ENCODE measurements around the gene NPPB.

Gene NPPB

DNA sequence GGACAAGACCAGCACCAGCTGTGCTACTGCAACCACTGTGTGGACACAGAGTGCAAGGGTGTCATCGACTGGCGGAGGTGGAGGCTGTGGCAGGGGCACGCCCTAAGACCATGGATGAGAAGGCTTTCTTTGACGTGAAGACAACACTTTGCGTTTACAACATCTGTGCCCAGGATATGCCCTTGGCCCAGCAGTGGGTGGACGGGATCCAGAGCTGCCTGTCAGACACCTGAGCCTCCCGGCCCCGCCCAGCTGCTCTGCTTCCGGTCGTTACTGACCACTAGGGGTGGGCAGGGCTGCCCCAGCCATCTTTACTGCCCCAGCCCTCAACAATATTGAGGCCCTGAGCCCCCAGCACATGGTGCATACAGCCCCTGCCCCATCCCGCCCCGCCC is 21.4 kb upstream of the NPPB start:
- TF ChIP-seq, protein P1, sequence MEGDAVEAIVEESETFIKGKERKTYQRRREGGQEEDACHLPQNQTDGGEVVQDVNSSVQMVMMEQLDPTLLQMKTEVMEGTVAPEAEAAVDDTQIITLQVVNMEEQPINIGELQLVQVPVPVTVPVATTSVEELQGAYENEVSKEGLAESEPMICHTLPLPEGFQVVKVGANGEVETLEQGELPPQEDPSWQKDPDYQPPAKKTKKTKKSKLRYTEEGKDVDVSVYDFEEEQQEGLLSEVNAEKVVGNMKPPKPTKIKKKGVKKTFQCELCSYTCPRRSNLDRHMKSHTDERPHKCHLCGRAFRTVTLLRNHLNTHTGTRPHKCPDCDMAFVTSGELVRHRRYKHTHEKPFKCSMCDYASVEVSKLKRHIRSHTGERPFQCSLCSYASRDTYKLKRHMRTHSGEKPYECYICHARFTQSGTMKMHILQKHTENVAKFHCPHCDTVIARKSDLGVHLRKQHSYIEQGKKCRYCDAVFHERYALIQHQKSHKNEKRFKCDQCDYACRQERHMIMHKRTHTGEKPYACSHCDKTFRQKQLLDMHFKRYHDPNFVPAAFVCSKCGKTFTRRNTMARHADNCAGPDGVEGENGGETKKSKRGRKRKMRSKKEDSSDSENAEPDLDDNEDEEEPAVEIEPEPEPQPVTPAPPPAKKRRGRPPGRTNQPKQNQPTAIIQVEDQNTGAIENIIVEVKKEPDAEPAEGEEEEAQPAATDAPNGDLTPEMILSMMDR (IDR thresholded peaks at IDR 0.05; ENCODE audit: insufficient read depth, missing control alignments) = no peak
- no peak for DNase-seq (ENCODE audit: insufficient read length, low spot score)
- FAIRE-seq = no peak

DNA sequence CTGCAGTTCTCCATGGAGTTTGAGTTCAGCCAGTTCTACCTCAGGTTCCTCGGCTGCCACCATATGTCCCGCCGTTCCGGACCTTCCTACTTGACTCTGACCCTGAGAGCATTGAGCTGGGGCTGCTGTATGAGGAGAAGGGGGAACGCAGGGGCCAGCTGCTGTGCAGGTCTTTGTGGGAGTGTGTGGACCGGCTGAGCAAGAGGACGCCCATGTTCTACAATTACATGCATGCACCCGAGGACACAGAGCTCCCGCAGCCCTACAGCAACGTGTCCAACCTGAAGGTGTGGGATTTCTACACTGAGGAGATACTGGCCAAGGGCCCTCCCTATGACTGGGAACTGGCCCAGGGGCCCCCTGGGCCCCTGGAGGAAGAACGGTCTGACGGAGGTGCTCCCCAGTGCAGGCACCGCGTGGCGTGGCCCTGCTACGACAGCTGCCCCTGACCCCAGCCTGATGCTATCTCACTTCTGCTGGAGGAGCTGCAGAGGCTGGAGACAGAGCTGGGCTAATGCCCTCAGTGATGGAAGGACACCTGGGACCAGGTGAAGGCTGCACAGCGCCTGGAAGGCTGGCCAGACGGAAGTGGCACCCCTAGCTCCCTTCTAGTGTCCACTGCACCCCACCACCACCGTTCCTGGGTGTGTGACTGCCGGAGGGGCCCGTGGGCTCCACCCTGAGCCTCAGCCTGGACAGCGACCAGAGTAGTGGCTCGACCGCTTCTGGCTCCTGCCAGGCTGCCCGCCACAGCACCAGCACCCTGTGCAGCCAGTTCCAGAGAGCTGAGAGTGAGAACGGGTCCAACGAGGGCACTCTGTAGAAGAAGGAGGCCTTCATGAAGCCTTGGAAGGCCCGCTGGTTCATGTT is 20.8 kb upstream of the NPPB start:
- FAIRE-seq = no peak
- TF ChIP-seq, protein P1 (IDR thresholded peaks at IDR 0.05; ENCODE audit: insufficient read depth, missing control alignments) = no peak
- no peak for DNase-seq (ENCODE audit: insufficient read length, low spot score)

DNA sequence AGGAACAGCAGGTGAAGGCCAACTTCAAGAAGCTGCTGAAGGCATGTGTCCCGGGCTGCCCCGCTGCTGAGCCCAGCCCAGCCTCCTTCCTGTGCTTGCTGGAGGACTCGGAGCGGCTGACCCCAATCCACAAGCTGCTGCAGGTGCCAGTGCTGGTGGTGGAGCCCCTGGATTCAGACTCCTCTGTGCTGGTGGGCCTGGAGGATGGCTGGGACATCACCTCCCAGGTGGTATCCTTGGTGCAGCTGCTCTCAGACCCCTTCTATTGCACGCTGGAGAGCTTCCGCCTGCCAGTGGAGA is 20.1 kb upstream of the NPPB start:
- DNase-seq (ENCODE audit: insufficient read length, low spot score) = no peak
- no peak for FAIRE-seq
- TF ChIP-seq, protein P1 (IDR thresholded peaks at IDR 0.05; ENCODE audit: insufficient read depth, missing control alignments) = no peak

DNA sequence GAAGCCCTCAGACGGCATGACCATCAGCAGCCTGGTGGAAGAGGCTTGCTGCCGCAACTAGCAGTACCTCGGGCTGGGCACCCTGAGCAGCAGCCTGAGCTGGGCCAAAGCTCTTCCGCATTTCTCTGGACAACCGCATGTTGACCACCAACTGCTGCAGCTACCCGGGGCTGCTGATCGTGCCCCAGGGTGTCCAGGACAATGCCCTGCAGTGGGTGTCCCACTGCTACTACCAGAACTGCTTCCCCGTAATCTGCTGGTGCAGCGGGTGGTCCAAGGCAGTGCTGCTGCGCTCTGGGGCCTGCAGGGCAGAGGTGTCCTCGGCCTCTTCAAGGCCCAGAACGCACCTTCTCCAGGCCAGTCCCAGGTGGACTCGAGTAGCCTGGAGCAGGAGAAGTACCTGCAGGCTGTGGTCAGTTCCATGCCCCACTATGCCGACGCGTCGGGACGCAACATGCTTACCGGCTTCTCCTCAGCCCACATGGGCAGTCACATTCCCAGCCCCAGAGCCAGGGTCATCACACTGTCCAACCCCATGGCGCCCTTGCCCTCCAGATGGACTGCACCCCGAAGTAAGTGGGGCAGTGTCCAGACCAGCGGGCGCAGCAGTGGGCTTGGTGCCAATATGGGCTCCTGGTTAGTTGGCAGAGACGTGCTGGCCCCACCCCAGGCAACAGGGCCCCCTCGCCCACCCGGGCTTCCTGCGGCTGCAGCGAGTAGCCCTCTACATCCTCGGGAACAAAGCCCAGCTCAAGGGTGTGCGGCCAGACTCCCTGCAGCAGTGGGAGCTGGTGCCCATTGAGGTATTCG is 19.5 kb upstream of the NPPB start:
- DNase-seq (ENCODE audit: insufficient read length, low spot score) (no peak), FAIRE-seq (no peak)
- TF ChIP-seq, protein P1 (IDR thresholded peaks at IDR 0.05; ENCODE audit: insufficient read depth, missing control alignments) = no peak

DNA sequence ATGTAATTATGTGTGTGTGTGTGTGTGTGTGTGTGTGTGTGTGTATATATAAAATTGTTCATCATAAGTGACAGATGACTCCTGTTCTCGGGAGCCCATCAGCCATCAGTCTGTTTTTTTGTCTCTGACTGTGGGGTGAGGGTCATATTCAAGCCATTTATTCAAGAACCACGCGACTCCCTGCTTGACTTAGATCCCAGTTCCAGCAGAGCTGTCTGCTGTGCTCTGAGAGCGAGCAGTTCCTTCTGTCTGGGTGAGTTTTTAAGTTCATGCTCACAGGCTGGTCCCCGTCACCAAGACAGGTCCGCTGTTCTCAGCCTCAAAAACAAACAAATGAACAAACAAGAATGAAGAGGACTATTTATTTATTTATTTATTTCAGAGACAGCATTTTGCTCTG is 18.3 kb upstream of the NPPB start:
- TF ChIP-seq, protein P1 (IDR thresholded peaks at IDR 0.05; ENCODE audit: insufficient read depth, missing control alignments) = no peak
- DNase-seq (ENCODE audit: insufficient read length, low spot score) (no peak), FAIRE-seq (no peak)

DNA sequence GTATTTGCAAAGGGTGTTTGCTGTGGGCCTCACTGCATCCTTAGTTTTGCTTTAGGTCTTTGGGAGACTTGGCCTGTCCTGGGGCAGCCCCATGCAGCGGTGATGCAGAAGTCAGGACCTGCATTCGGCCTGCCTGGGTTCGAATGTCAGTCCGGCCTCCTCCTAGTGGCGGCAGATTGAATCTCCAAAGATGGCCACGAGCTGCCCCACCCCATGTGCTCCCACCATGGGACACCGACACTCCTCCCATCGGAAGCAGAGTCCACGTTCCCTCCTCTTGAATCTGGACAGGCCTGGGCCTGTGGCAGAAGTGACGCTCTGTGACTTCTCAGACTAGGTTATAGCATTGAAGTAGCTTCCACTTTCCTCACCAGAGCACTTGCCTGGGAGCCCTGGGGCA is 16.3 kb upstream of the NPPB start:
- no peak for FAIRE-seq
- DNase-seq (ENCODE audit: insufficient read length, low spot score) = no peak
- TF ChIP-seq, protein P1 (IDR thresholded peaks at IDR 0.05; ENCODE audit: insufficient read depth, missing control alignments) = no peak

DNA sequence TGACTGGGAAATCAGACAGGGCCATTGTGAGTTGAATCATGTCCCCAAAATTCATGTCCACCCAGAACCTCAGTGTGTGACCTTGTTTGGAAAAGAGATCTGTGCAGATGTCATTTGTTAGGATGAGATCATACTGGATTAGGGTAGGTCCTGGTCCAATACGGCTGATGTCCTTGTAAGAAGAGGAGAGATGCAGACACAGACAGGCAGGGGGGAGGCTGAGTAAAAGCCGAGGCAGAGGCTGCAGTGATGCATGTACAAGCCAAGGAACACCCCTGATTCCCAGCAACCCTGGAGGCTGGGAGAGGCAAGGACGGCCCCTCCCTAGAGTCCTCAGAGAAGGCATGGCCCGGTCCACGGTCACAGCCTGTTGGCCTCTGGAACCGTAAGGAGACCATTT is 15.9 kb upstream of the NPPB start:
- TF ChIP-seq, protein P1 (IDR thresholded peaks at IDR 0.05; ENCODE audit: insufficient read depth, missing control alignments) = no peak
- DNase-seq (ENCODE audit: insufficient read length, low spot score) = no peak

More for the DNA sequence above, 15.9 kb upstream of the NPPB start:
- FAIRE-seq = no peak

Data from D721Med (cell line).